ENCODE data around the gene UBE2Z.

Gene UBE2Z

GRCh38 chr17:48892940-48893645 is 15.1 kb upstream of the UBE2Z start (continued):
- TF ChIP-seq ZNF518A (tag by site-specific recombination; conservative IDR thresholded peaks at IDR 0.05; ENCODE audit: low read depth) (no peak), REST (tag by site-specific recombination; IDR thresholded peaks at IDR 0.05) (no peak), GLI2 (tag by site-specific recombination; IDR thresholded peaks at IDR 0.05; ENCODE audit: borderline replicate concordance, low read depth) (no peak), ZNF629 (tag by site-specific recombination; IDR thresholded peaks at IDR 0.05) (no peak), ZNF302 (tag by site-specific recombination; IDR thresholded peaks at IDR 0.05; ENCODE audit: low read depth) (no peak), KLF17 (tag by site-specific recombination; IDR thresholded peaks at IDR 0.05) (no peak; the same call in 1 of the 2 replicates), ZNF19 (tag by site-specific recombination; IDR thresholded peaks at IDR 0.05; ENCODE audit: low read depth) (no peak), ZNF501 (tag by site-specific recombination; IDR thresholded peaks at IDR 0.05) (peak; percentile 73), OSR2 (tag by site-specific recombination; IDR thresholded peaks at IDR 0.05) (no peak), ZNF791 (tag by site-specific recombination; IDR thresholded peaks at IDR 0.05) (no peak), FEZF1 (tag by site-specific recombination; IDR thresholded peaks at IDR 0.05) (no peak), ZNF785 (tag by site-specific recombination; IDR thresholded peaks at IDR 0.05) (no peak), ZNF114 (tag by site-specific recombination; IDR thresholded peaks at IDR 0.05) (no peak), ZNF221 (tag by site-specific recombination; IDR thresholded peaks at IDR 0.05; ENCODE audit: borderline replicate concordance) (no peak)

GRCh38 chr17:48893646-48894508 is 14.3 kb upstream of the UBE2Z start:
- H3K4me1 ChIP-seq (ENCODE audit: control insufficient read depth, insufficient read depth, low read length) = 0 out of 2 replicates have a peak, but pooled peaks cover 3% of the 10 kb centered on the region
- peak overlapping the region; percentile 54; the same call in 1 of the 2 replicates for H3K27ac ChIP-seq (ENCODE audit: extremely low read depth, low read depth, low read length)
- peaks cover 16 to 40% of the 10 kb centered on the region in 2 experiments for H3K36me3 ChIP-seq (ENCODE audit: control insufficient read depth in 2 of 2, insufficient read depth in 1 of 2, low read length in 2 of 2)
- ChIA-PET POLR2A (interaction anchor here (0.5 to 5.1 kb wide), 9 partner anchors 10 to 139 kb away, joined by 3 to 106 read pairs (median 11); partner anchors contain the start of genes IGF2BP1, SNF8 and UBE2Z), CTCF (interaction anchor here (0.6 to 3.6 kb wide), 13 partner anchors 10 to 222 kb away, joined by 3 to 21 read pairs (median 5); partner anchors contain the start of gene UBE2Z)
- H3K9me3 ChIP-seq (ENCODE audit: control insufficient read depth, insufficient read depth, low read depth, low read length) = no peaks in the 10 kb centered on the region
- TF ChIP-seq YY2 (tag by site-specific recombination; IDR thresholded peaks at IDR 0.05) (no peak), ZBTB20 (tag by site-specific recombination; IDR thresholded peaks at IDR 0.05) (peak; percentile 93)
- H3K4me3 ChIP-seq (ENCODE audit: low read depth, low read length) = peak overlapping the region; percentile 83

All from HEK293 (cell line).